Measurements from ENCODE around the gene MAGEA9B. TPM values are rescaled to one million over a fixed set of nuclear protein-coding genes. Genes with fewer than 3 reads are reported as not detected.
"Not testable (repeated sequence)": the region's sequence is repeated elsewhere in the genome, so short reads cannot be mapped to it uniquely, and the experiment has no call there.

Gene MAGEA9B
- total RNA-seq, result not detected

- ATAC-seq (ENCODE audit: low FRiP score); DNase-seq (ENCODE audit: low spot score): not testable (repeated sequence)
Observed at GRCh38 chrX:149587359-149587758, at the start of gene MAGEA9B. Gene MAGEA9B, minus strand, starts transcription at chrX:149587459. Its CDS starts 4,280 bp downstream, at chrX:149583179.

- no peak for ATAC-seq (ENCODE audit: low FRiP score)
Observed at GRCh38 chrX:149633511-149633910, 46.3 kb upstream of the MAGEA9B start.

GRCh38 chrX:149631234-149632165, 44.2 kb upstream of the MAGEA9B start, which contains the start of gene TMEM185A:
Gene TMEM185A, minus strand, starts transcription at chrX:149631792. Its CDS starts 212 bp downstream, at chrX:149631580.
- TF ChIP-seq CTCF (IDR thresholded peaks at IDR 0.05), result no peak
- DNase-seq (ENCODE audit: low spot score) (no peak), ATAC-seq (ENCODE audit: low FRiP score) (peak; percentile 63)

More at GRCh38 chrX:149633511-149633910, 46.3 kb upstream of the MAGEA9B start:
- DNase-seq (ENCODE audit: low spot score), result no peak
- no peak for TF ChIP-seq CTCF (IDR thresholded peaks at IDR 0.05)

- ATAC-seq (ENCODE audit: low FRiP score) (peak; percentile 56), DNase-seq (ENCODE audit: low spot score) (no peak)
- TF ChIP-seq CTCF (IDR thresholded peaks at IDR 0.05), result no peak
Observed at GRCh38 chrX:149630681-149631233, 43.5 kb upstream of the MAGEA9B start.

GRCh38 chrX:149629730-149630387, 42.6 kb upstream of the MAGEA9B start:
- no peak for TF ChIP-seq CTCF (IDR thresholded peaks at IDR 0.05)
- DNase-seq (ENCODE audit: low spot score) (no peak), ATAC-seq (ENCODE audit: low FRiP score) (no peak)

- TF ChIP-seq CTCF (IDR thresholded peaks at IDR 0.05), result no peak
- no peak for ATAC-seq (ENCODE audit: low FRiP score)
Observed at GRCh38 chrX:149628768-149629167, 41.5 kb upstream of the MAGEA9B start.

GRCh38 chrX:149628280-149628679, 41.0 kb upstream of the MAGEA9B start:
- no peak for TF ChIP-seq CTCF (IDR thresholded peaks at IDR 0.05)
- ATAC-seq (ENCODE audit: low FRiP score) (no peak), DNase-seq (ENCODE audit: low spot score) (no peak)

More at GRCh38 chrX:149628768-149629167, 41.5 kb upstream of the MAGEA9B start:
- DNase-seq (ENCODE audit: low spot score), result no peak

- DNase-seq (ENCODE audit: low spot score); ATAC-seq (ENCODE audit: low FRiP score): not testable (repeated sequence)
Observed at GRCh38 chrX:149626829-149627228, 39.6 kb upstream of the MAGEA9B start.

- DNase-seq (ENCODE audit: low spot score); ATAC-seq (ENCODE audit: low FRiP score): not testable (repeated sequence)
Observed at GRCh38 chrX:149619662-149620061, 32.4 kb upstream of the MAGEA9B start.
